Type B pancreatic cell (in vitro differentiated cells): ENCODE results near the gene SLC9A9. TPM values are rescaled to one million over a fixed set of nuclear protein-coding genes. Genes with fewer than 3 reads are reported as not detected.

Source experiments
- DNase-seq: peaks from one replicate; pipeline ENCODE4 v3.0.0; 2021; ENCODE audit warnings: mixed read lengths; ENCODE audit not compliant: unreplicated experiment; ENCODE audit errors: extremely low spot score
- H3K27ac Mint-ChIP-seq: 2 replicates; pipeline ENCODE4 v1.8.0; 2021; ENCODE audit warnings: mild to moderate bottlenecking, mixed read lengths
- H3K27me3 Mint-ChIP-seq: 2 replicates; pipeline ENCODE4 v1.8.0; 2021; ENCODE audit warnings: mixed read lengths
- H3K36me3 Mint-ChIP-seq: 2 replicates; pipeline ENCODE4 v1.8.0; 2021; ENCODE audit warnings: mixed read lengths
- H3K4me1 Mint-ChIP-seq: one replicate; pipeline ENCODE4 v1.8.0; 2021; ENCODE audit warnings: mixed read lengths; ENCODE audit not compliant: unreplicated experiment
- H3K4me3 Mint-ChIP-seq: 2 replicates; pipeline ENCODE4 v1.8.0; 2021; ENCODE audit warnings: mild to moderate bottlenecking, mixed read lengths
- H3K9me3 Mint-ChIP-seq: 2 replicates; pipeline ENCODE4 v1.8.0; 2021; ENCODE audit warnings: mixed read lengths
- total RNA-seq: library from RNA; stranded (reverse); gene quantifications from 2 replicates; pipeline ENCODE4 v1.2.1, GENCODE V29; 2021; ENCODE audit warnings: low replicate concordance
- TF ChIP-seq, protein P1 (sequence below): fragments of 200-600 bp; sonication (generic); conservative IDR thresholded peaks from 2 replicates; pipeline ENCODE4 v1.5.0; 2021; ENCODE audit warnings: antibody characterized with exemption, mild to moderate bottlenecking

Gene SLC9A9
- total RNA-seq, 1 donor from 2014 or later, result 2.7 TPM

DNA sequence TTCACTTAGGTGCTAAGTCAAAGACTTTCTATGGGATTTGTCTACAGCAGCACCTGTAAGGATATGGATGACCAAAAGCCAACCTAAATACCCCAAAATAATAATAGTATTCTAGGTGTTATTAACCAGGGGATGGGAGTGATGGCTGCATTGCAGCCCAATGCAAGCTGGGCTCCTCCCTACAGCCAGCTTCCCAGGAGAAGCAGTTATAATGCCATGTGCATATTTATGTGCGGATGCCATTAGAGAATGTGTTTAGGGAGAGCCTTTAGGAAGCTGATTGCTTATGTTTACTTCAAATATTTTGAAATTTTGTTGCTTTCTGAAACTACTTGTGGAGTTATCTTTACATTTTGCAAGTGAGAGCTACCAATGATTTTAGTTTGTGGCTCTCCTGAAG lies 491.4 kb downstream of the SLC9A9 start:
- H3K9me3 Mint-ChIP-seq, result no peaks in the 10 kb centered on the region
- no peaks in the 10 kb centered on the region for H3K27me3 Mint-ChIP-seq
- no peak for DNase-seq
- no peaks in the 10 kb centered on the region for H3K36me3 Mint-ChIP-seq
- H3K27ac Mint-ChIP-seq, result no peak overlapping the region
- no peak overlapping the region for H3K4me3 Mint-ChIP-seq
- H3K4me1 Mint-ChIP-seq, result peaks cover 24% of the 10 kb centered on the region
- TF ChIP-seq, protein P1, sequence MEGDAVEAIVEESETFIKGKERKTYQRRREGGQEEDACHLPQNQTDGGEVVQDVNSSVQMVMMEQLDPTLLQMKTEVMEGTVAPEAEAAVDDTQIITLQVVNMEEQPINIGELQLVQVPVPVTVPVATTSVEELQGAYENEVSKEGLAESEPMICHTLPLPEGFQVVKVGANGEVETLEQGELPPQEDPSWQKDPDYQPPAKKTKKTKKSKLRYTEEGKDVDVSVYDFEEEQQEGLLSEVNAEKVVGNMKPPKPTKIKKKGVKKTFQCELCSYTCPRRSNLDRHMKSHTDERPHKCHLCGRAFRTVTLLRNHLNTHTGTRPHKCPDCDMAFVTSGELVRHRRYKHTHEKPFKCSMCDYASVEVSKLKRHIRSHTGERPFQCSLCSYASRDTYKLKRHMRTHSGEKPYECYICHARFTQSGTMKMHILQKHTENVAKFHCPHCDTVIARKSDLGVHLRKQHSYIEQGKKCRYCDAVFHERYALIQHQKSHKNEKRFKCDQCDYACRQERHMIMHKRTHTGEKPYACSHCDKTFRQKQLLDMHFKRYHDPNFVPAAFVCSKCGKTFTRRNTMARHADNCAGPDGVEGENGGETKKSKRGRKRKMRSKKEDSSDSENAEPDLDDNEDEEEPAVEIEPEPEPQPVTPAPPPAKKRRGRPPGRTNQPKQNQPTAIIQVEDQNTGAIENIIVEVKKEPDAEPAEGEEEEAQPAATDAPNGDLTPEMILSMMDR, result no peak

DNA sequence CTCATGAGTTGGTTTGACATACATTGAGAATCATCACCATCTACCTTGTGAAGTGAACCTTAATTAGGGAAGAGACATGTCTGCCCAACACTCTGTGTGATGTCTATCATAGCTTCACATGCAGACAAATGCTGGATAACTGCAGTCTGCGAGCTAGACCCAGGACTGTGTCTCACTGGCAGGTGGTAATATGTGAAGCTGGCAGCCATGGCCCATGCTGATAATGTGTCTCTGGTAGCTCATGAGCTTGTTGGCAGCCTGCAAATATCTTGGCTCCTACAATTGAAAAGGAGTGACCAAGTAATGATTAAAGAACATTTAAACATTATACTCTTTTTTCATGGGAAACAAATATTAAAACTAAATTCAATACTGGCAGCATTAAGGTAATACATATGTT lies 493.9 kb downstream of the SLC9A9 start:
- no peak for DNase-seq
- Mint-ChIP-seq H3K27me3 (no peaks in the 10 kb centered on the region), H3K36me3 (no peaks in the 10 kb centered on the region), H3K27ac (no peak overlapping the region), H3K4me1 (peaks cover 22% of the 10 kb centered on the region), H3K9me3 (no peaks in the 10 kb centered on the region), H3K4me3 (no peak overlapping the region)
- TF ChIP-seq, protein P1, result no peak

DNA sequence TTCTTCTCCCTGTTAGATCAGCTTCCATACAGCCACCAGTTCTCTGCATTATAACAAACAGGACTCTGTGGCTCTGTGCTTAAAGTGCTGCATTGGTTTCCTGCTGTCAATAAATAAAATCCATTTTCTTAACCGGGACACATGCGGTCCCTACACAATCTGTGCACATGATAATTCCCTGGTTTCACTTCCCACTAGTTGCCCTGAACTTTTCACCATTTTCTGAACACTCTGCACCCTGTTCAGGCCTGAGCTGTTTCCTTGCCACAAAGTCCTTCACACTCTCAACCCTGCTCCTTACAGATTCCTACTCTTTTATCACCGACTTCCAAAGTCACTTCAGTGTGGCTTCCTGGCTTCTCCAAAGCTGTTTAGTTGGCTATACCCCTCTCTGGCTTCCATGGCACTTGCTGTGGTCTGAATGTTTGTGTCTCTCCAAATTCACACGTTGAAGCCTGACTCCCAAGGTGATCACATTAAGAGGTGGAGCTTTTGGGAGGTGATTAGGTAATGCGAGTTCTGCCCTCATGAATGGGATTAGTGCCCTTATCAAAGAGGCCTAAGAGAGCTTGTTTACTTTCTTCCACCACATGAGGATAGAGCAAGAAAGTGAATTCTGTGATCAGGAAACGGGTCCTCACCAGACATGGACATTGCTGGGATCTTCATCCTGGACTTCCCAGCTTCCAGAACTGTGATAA lies 495.3 kb downstream of the SLC9A9 start:
- Mint-ChIP-seq H3K36me3 (no peaks in the 10 kb centered on the region), H3K9me3 (no peaks in the 10 kb centered on the region), H3K4me1 (peaks cover 18% of the 10 kb centered on the region), H3K27me3 (no peaks in the 10 kb centered on the region), H3K27ac (no peak overlapping the region), H3K4me3 (no peak overlapping the region)
- DNase-seq, result no peak
- TF ChIP-seq, protein P1, result no peak

DNA sequence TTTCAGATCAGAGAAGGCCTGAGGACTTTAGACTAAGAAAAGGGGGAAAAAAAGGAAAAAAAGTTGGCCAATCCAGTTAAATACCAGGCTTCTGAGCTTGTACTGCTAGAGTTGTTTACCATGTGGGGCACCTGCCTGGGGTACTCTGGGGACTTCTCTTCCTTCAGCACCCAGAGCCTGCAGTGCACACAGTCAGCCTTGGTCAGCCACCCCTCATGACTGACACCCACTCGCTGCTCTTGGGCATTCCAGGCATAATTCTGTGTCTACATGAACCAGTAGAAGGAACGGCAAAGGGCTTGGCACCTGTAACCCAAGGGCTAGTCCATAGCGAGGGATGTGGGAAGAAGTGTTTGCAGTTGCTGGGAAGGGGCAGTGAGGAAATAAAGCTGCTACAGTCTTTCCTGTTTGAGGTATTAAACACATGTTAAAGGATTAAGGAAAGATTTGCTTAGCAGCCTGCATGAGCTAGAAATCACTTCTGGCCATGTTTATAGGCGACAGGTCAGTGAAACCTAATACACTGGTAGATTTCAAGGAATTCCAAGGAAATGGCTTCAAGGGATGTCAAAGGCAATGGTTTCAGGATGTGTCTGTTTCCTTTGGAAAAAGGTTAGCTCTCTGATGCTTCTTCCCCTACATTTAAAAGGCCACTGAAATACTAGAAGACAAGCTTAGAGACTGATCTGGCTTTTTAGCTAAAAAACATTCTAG lies 496.2 kb downstream of the SLC9A9 start:
- TF ChIP-seq, protein P1, result no peak
- no peak for DNase-seq
- Mint-ChIP-seq H3K9me3 (no peaks in the 10 kb centered on the region), H3K4me1 (peaks cover 18% of the 10 kb centered on the region), H3K27me3 (no peaks in the 10 kb centered on the region), H3K36me3 (no peaks in the 10 kb centered on the region), H3K27ac (no peak overlapping the region), H3K4me3 (no peak overlapping the region)

DNA sequence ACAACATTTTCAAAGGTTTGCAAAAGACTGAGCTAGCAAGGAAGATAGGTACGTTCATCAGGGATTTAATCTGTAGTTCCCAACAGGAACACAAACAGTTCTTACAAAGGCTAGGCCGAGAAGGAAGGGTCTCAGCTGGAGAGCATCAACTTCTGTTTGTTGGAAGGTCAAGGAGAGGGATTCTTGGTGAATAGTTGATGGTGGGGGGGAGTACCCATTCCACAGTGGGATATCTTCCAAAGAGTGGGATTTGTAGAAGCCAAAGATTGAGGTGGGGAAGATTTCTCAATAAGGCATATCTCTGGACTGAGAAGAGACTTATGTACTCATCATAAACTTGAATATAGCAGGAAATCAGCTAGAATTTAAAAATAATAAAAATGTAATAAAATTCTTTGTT lies 496.9 kb downstream of the SLC9A9 start:
- no peaks in the 10 kb centered on the region for H3K9me3 Mint-ChIP-seq
- H3K36me3 Mint-ChIP-seq, result no peaks in the 10 kb centered on the region
- H3K27ac Mint-ChIP-seq, result no peak overlapping the region
- DNase-seq, result no peak
- no peaks in the 10 kb centered on the region for H3K27me3 Mint-ChIP-seq
- H3K4me3 Mint-ChIP-seq, result no peak overlapping the region
- peaks cover 18% of the 10 kb centered on the region for H3K4me1 Mint-ChIP-seq
- TF ChIP-seq, protein P1, result no peak
